Stomach smooth muscle (tissue), 2 donors: ENCODE data around the gene LDAH.

Experiments used
- H3K27ac ChIP-seq: one replicate; pipeline ENCODE4 v1.7.0; 2013; ENCODE audit warnings: mild to moderate bottlenecking, low read length, inconsistent platforms
- H3K27me3 ChIP-seq, 2 donors: one replicate each; pipeline ENCODE4 v1.7.0; 2013; ENCODE audit warnings: low read length in 2 of 2; ENCODE audit not compliant: insufficient read depth in 2 of 2, control insufficient read depth in 1 of 2
- H3K36me3 ChIP-seq, 2 donors: one replicate each; pipeline ENCODE4 v1.7.0; 2013; ENCODE audit warnings: low read length in 2 of 2; ENCODE audit not compliant: control insufficient read depth in 2 of 2, insufficient read depth in 2 of 2
- H3K4me1 ChIP-seq: one replicate; pipeline ENCODE4 v1.7.0; 2013; ENCODE audit warnings: low read length; ENCODE audit not compliant: control insufficient read depth, insufficient read depth
- H3K4me3 ChIP-seq, 2 donors: one replicate each; pipeline ENCODE4 v1.7.0; 2013; ENCODE audit warnings: low read length in 2 of 2
- H3K9ac ChIP-seq, 2 donors: one replicate each; pipeline ENCODE4 v1.7.0; 2013; ENCODE audit warnings: low read length in 2 of 2, mild to moderate bottlenecking in 1 of 2
- H3K9me3 ChIP-seq, 2 donors: one replicate each; pipeline ENCODE4 v1.7.0; 2013; ENCODE audit warnings: low read length in 2 of 2; ENCODE audit not compliant: control insufficient read depth in 2 of 2
- donor health status: healthy.
- donor health status: Pancreatic carcinoma.

LDAH gene

GRCh38 chr2:20673686-20674308, 149.1 kb downstream of the LDAH start:
- Histone ChIP-seq H3K36me3 (no peaks in the 10 kb centered on the region), H3K9me3 (no peaks in the 10 kb centered on the region), H3K27ac (no peak overlapping the region), H3K4me3 (no peak overlapping the region), H3K4me1 (peaks cover 21% of the 10 kb centered on the region), H3K27me3 (peaks cover 49 to 65% of the 10 kb centered on the region in 2 donors), H3K9ac (no peak overlapping the region)

- H3K4me3 ChIP-seq, result no peak overlapping the region
- peaks cover 62 to 79% of the 10 kb centered on the region in 2 donors for H3K27me3 ChIP-seq
- H3K4me1 ChIP-seq, result peaks cover 26% of the 10 kb centered on the region
Measured at GRCh38 chr2:20672201-20672951, 150.5 kb downstream of the LDAH start.

DNA sequence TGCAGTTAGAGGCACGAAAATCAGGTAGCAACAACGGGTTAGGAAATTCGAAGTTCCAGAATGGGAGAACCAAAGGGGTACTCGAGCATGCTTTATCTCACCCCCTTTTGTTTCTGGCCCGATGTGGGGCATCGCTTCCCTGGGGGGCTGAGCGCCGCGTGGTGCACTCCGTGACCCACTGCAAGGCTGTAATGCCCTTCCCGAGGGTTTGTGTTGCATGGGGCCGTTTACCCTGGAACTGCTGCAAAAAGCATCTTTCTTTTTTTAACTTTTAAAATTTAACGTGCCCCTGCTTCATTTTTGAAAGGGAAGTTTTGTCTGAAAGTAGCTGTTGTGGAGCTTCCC, 151.2 kb downstream of the LDAH start:
- Histone ChIP-seq H3K9me3 (no peaks in the 10 kb centered on the region), H3K36me3 (no peaks in the 10 kb centered on the region), H3K4me1 (peaks cover 28% of the 10 kb centered on the region), H3K27ac (no peak overlapping the region), H3K27me3 (peaks cover 62 to 81% of the 10 kb centered on the region in 2 donors), H3K9ac (no peak overlapping the region), H3K4me3 (no peak overlapping the region)

More at GRCh38 chr2:20672201-20672951, 150.5 kb downstream of the LDAH start:
- no peak overlapping the region for H3K9ac ChIP-seq
- H3K36me3 ChIP-seq, result no peaks in the 10 kb centered on the region
- no peak overlapping the region for H3K27ac ChIP-seq
- H3K9me3 ChIP-seq, result no peaks in the 10 kb centered on the region

DNA sequence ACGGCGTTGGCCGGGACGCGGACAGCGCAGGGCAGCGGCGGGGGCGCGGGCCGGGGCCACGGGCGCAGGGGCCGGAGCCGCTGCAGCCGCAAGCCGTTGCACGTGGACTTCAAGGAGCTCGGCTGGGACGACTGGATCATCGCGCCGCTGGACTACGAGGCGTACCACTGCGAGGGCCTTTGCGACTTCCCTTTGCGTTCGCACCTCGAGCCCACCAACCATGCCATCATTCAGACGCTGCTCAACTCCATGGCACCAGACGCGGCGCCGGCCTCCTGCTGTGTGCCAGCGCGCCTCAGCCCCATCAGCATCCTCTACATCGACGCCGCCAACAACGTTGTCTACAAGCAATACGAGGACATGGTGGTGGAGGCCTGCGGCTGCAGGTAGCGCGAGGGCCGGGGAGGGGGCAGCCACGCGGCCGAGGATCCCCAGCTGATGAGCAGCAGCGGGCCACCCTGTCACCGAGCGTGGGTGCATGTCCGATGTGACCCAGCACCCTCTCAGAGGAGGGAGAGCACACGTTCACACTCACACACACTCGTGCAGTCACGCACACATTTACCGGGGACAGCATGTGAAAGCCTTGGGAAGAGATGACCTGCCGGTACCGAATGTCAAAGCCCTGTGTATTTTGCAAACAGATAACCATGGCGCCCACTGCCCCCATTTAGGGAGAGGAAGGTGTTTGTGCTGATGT, 151.7 kb downstream of the LDAH start:
- Histone ChIP-seq H3K4me3 (peak overlapping the region in 1 of 2 donors; percentile 22), H3K9ac (no peak overlapping the region), H3K36me3 (no peaks in the 10 kb centered on the region), H3K27me3 (peaks cover 64 to 86% of the 10 kb centered on the region in 2 donors), H3K27ac (no peak overlapping the region), H3K4me1 (peaks cover 33% of the 10 kb centered on the region), H3K9me3 (no peaks in the 10 kb centered on the region)

- peak overlapping the region in 1 of 2 donors; percentile 22 for H3K4me3 ChIP-seq
- peaks cover 67 to 92% of the 10 kb centered on the region in 2 donors for H3K27me3 ChIP-seq
- no peak overlapping the region for H3K27ac ChIP-seq
- no peak overlapping the region for H3K9ac ChIP-seq
- no peaks in the 10 kb centered on the region for H3K36me3 ChIP-seq
- H3K4me1 ChIP-seq, result peaks cover 33% of the 10 kb centered on the region
- H3K9me3 ChIP-seq, result no peaks in the 10 kb centered on the region
Measured at GRCh38 chr2:20670315-20671035, 152.4 kb downstream of the LDAH start.

- peak overlapping the region in 1 of 2 donors; percentile 22 for H3K4me3 ChIP-seq
- H3K4me1 ChIP-seq, result peaks cover 31% of the 10 kb centered on the region
- H3K9ac ChIP-seq, result no peak overlapping the region
- no peaks in the 10 kb centered on the region for H3K9me3 ChIP-seq
- no peaks in the 10 kb centered on the region for H3K36me3 ChIP-seq
- peaks cover 69 to 92% of the 10 kb centered on the region in 2 donors for H3K27me3 ChIP-seq
- H3K27ac ChIP-seq, result no peak overlapping the region
Measured at GRCh38 chr2:20669562-20670314, 153.2 kb downstream of the LDAH start.

- H3K36me3 ChIP-seq, result no peaks in the 10 kb centered on the region
- no peak overlapping the region for H3K9ac ChIP-seq
- peaks cover 31% of the 10 kb centered on the region for H3K4me1 ChIP-seq
- peaks cover 73 to 93% of the 10 kb centered on the region in 2 donors for H3K27me3 ChIP-seq
- no peak overlapping the region for H3K27ac ChIP-seq
- H3K9me3 ChIP-seq, result no peaks in the 10 kb centered on the region
- no peak overlapping the region for H3K4me3 ChIP-seq
Measured at GRCh38 chr2:20668871-20669475, 153.9 kb downstream of the LDAH start.

- no peak overlapping the region for H3K4me3 ChIP-seq
- H3K9ac ChIP-seq, result no peak overlapping the region
- no peak overlapping the region for H3K27ac ChIP-seq
- no peaks in the 10 kb centered on the region for H3K36me3 ChIP-seq
- H3K9me3 ChIP-seq, result no peaks in the 10 kb centered on the region
- H3K4me1 ChIP-seq, result peaks cover 31% of the 10 kb centered on the region
- peaks cover 73 to 93% of the 10 kb centered on the region in 2 donors for H3K27me3 ChIP-seq
Measured at GRCh38 chr2:20668451-20668850, 154.4 kb downstream of the LDAH start.

DNA sequence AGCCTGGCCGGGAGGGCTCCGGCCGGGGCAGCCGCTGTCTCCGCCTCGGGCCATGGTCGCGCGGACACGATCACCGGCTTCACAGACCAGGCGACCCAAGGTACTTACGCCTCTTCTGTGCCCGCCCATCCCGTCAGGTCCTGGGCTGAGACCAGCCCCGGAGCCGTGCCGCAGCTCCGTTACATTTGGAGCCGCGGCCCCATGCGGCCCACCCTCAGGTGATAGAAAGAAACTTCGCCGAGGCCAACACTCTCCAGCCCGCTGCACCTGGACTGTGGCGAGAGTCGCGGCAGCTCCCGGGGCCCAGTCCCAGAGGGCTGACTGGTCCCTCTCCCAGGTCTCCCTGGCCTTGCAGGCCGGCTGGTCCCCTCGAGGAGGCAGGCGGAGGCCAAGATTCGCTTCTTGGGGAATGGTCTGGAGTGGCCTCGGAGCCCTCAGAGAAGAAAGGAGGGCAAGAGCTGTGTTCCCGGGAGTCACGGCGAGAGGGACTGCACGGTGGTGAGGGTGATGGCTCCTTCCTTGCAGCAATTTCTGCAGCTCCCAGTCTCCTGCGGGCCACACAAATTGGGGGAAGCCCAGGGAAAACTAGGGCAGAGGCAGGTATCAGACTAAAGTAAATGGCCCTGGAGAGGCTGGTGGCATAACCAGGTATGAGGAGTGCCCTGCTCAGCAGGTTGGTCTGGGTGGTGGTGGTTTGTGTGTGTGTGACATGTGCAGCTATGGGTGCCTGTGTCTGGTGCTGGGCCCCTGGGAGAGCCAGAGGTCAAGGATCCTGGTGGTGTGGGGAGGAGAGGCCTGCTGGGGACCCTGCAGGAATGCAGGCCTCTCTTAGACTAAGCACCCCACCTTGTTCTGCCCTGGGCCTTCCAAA, 155.1 kb downstream of the LDAH start:
- Histone ChIP-seq H3K9ac (no peak overlapping the region), H3K4me1 (peaks cover 31% of the 10 kb centered on the region), H3K27me3 (peaks cover 75 to 91% of the 10 kb centered on the region in 2 donors), H3K9me3 (no peaks in the 10 kb centered on the region), H3K36me3 (no peaks in the 10 kb centered on the region), H3K27ac (no peak overlapping the region), H3K4me3 (peak overlapping the region; percentile 26 to 71)
